T-helper 1 cell treated with Interleukin-12 subunit alpha and Interleukin-12 subunit beta and Interleukin-4 antibody, amounts not matched to agents 30 ng/mL and 1 ng/mL, for 36 hours (primary cell): ENCODE data around the gene PTPN21. TPM values are rescaled to one million over a fixed set of nuclear protein-coding genes. Genes with fewer than 3 reads are reported as not detected.
"Not testable (repeated sequence)": the region's sequence is repeated elsewhere in the genome, so short reads cannot be mapped to it uniquely, and the experiment has no call there.

Experiments
- intact Hi-C: fragments of 100-400 bp; cut with micrococcal nuclease; formaldehyde crosslinking; loops from one replicate; pipeline ENCODE4 v1.15.1; 2024
- total RNA-seq: library from RNA; stranded (reverse); gene quantifications from 2 replicates; pipeline ENCODE4 v1.2.3, GENCODE V29; 2022

The PTPN21 gene
- total RNA-seq, 1 donor from 2014 or later: not detected

GRCh38 chr14:88553886-88554456 is 836 bp downstream of the PTPN21 start:
- intact Hi-C loops: loop anchor here (1.0 to 2.0 kb wide), 2 partner anchors 9 to 169 kb away; partner anchors contain the start of genes SPATA7 and ZC3H14

GRCh38 chr14:88552876-88553275 is 1.9 kb downstream of the PTPN21 start:
- intact Hi-C loops: no loop called here

GRCh38 chr14:88551980-88552431 is 2.8 kb downstream of the PTPN21 start:
- intact Hi-C loops: no loop called here

DNA sequence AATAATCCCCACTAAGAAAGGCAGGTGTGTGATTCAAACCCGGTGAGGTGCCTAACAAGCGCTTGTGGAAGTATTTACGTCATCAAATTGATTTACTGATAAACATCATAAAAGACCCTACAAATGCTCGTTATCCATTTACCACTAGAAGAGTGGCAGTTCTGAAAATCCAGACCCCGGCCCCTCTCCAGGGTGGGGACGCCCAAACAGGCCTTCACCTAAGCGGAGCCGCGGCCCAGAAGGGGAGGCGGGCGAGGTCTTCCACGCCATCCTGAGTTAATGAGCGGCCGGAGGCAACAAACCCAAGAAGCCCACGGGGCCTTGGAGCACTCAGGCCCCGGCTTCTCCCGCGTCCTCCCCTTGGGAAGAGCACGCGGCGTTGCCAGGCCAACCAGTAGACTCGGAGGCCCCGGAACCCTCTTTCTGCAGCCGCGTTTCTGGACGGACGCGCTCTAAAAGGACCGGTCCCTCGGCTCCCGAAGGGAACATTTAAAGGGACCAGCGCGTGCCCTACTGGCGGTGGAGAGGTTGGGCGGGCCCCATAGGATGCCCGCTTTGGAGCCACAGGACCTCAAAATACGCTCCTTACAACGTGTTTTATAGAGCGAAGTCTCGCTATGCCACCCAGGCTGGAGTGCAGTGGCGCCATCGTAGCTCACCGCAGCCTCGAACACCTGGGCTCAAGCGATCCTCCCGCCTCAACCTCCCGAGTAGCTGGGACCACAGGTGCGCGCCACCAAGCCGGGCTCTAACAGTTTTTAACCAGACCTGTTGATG is 3.5 kb downstream of the PTPN21 start:
- intact Hi-C loops: no loop called here

DNA sequence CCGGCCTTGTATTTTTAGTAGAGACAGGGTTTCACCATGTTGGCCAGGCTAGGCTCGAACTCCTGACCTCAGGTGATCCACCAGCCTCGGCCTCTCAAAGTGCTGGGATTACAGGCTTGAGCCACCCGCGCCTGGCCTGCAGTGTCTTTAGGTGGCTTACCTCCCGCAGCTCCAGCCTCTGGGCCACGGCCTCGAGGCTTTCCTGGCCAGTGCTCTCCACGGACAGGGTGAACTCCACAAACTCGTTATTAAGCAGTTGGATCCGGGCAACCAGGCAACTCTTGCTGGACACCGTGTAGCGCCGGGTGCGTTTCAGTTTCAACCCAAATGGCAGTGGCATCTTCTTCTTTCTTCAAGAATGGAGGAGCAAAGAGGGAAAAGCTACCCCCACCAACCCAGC is 4.7 kb downstream of the PTPN21 start:
- intact Hi-C loops: no loop called here

DNA sequence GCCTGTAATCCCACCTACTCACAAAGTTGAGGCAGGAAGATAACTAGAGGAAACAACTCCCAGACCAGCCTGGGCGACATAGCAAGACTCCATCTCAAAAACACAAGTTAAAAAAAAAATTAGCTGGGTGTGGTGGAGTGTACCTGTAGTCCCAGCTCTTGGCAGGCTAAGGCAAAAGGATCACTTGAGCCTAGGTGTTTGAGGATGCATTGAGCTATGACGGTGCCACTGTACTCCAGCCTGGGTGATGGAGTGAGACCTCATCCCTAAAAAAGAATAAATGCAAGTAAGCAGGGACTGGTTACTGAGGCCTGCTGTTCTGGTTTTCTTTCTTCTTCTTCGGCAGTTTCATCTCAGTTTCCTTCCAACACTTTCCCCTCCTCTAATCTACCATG is 7.4 kb downstream of the PTPN21 start:
- intact Hi-C loops: no loop called here

- intact Hi-C loops: no loop called here
Observed at GRCh38 chr14:88546621-88547385, 8.0 kb downstream of the PTPN21 start.

DNA sequence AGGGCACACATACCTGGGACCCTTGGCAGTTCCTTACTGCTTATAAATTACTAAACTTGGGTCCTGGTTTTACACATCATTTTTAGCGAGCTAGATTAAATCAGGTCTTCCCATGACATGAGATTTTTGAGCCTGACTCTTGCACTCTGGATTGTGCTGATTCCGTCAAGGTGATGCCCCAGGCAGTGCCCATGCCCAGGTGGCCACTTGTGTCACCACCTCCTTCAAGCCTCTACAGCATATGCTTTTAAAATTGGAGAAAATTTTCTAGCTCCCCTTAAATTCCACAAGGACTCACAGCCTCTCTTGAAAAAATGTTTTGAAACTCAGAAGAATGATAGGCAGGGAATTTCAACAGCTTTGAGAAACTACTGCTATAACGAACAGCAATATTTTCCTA is 9.6 kb downstream of the PTPN21 start:
- intact Hi-C loops: no loop called here

GRCh38 chr14:88542857-88543795 is 11.7 kb downstream of the PTPN21 start:
- intact Hi-C loops: no loop called here

GRCh38 chr14:88541324-88541723 is 13.5 kb downstream of the PTPN21 start:
- intact Hi-C loops: no loop called here

GRCh38 chr14:88535813-88536212 is 19.0 kb downstream of the PTPN21 start:
- intact Hi-C loops: no loop called here

DNA sequence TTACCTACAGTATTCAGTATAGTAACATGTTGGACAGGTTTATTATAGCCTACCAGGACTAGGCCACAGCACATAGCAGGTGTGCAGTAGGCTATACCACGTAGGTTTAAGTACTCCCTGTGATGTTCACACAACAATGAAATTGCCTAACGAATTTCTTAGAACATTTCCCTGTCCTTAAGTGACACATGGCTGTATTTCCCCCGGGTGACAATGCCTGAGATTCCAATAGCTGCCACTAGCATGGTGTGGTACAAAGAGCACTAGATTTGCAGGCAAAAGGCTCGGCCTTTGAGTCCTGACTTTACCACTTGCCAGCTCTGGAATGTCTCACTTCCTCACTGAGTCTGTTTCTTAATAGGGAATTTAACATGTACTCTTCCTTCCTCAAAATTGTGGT is 19.7 kb downstream of the PTPN21 start:
- intact Hi-C loops: no loop called here

DNA sequence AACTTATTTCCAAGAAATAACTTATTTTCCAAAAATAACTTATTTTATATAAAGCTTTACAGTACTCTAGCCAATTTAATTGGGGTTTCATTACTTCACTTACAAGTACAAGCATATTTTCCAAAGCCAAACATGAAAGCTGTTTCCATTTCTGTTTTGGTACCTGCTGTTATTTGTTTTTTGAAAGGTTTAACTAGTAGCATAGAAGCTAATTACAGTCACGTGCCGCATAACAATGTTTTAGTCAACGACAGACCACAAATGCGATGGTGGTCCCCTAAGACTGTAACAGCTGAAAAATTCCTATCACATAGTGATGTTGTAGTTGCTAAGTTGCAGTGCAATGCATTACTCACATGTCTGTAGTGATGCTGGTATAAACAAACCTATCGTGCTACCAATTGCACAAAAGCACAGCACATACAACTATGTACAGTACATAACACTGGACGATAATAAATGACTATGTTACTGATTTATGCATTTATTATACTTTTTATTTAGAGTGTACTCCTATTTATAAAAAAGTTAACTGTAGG is 21.7 kb downstream of the PTPN21 start:
- intact Hi-C loops: no loop called here

DNA sequence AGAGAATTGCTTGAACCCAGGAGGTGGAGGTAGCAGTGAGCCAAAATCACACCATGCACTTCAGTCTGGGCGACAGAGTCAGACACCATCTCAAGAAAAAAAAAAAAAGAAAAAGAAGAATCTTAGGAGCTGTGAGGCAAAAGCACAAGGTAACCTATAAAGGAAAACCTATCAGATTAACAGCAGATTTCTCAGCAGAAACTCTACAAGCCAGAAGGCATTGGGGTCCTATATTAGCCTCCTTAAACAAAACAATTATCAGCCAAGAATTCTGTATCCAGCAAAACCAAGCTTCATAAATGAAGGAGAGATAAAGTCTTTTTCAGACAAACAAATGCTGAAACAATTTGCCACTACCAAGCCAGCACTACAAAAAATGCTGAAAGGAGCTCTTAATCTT is 24.9 kb downstream of the PTPN21 start:
- intact Hi-C loops: not testable (repeated sequence)

GRCh38 chr14:88522393-88522792 is 32.4 kb downstream of the PTPN21 start:
- intact Hi-C loops: no loop called here

DNA sequence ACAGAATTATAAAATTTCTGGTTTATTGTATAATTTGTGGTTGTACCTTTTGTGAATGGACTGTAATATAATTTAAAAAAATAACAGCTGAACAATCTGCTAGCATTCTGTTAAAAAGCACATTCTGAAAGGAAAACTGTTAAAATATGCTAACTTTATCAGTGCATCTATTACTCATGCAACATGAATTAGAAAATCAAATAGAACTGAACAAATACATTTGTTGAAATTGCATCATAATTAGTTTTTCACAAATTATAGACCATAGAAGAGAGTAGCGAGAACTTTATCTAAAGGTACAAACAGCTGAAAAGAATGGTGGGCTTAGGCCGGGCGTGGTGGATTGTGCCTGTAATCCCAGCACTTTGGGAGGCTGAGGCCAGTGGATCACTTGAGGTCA is 33.0 kb downstream of the PTPN21 start:
- intact Hi-C loops: no loop called here

DNA sequence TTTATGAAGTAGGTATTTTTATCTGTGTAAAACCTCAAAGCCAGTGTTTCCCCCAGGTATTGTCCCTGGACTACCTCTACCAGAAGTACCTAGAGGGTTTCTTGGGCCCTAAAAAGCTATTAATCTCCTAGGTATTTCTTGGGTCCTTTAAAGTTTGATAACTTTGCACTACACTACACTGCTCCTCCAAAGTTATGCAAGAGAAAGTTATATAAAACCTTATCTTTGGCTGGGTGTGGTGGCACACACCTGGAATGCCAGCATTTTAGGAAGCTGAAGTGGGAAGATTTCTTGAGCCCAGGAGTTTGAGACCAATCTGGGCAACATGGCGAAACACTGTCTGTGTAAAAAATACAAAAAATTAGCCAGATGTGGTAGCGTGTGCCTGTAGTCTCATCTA is 34.9 kb downstream of the PTPN21 start:
- intact Hi-C loops: no loop called here

DNA sequence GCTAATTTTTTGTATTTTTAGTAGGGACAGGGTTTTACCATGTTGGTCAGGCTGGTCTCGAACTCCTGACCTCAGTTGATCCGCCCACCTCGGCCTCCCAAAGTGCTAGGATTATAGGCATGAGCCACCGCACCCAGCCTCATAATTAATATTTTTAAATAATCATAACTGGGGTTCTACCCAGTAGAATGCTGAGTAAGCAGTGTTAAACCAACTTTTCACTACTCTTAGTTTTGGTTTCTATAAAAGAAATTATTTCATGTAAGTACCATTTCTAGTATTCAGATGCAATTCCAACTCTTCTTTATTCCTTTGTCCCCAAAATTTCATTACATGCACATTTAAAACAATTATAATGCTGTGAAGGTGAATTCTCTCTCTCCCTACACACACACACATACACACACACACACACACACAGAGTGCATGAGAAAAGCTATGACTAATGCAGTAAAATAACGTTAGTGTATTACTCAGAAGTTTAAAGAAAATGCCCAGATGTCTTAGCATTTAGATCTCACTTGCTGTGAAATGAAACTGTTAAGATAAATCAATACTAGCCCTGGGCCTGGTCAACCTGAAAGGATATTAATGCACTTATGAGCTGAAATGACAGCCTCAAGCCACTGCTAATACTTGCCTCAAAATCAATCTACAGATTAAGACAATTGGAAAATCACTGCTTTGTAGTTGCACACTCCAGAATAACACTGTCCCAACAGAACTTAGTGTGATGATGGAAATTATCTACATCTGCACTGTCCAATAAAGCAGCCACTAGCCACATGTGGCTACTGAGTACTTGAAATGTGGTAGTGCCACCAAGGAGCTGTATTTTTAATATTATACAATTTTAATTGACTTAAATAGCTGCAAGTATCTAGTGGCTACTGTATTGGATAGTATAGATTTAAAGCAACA is 36.0 kb downstream of the PTPN21 start:
- intact Hi-C loops: no loop called here

DNA sequence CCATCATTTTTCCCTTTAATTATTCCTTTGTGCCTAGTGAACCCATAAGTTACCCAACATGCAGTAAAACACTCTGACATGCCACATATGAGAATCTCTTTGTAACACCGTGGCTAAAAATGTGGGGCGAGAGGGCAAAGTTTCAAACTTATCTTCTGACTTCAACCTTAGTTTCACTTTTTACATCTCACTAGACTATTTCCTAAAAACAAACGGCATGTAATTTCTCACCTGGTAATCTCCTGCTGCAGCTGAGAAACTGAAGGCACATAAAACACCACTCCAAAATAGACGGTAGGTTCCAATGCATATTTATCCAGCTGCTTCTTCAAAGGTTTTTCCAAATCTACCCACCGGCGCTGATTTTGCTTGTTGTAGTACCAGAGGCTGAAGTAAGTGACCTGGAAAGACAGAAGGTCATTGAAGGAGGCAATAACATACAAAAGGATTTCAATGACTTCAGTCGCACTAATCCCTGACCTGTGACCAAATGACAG is 37.9 kb downstream of the PTPN21 start:
- intact Hi-C loops: no loop called here
